Activated T-helper 17 cell treated with anti-CD3 and anti-CD28 coated beads, Interleukin-2, amount 50 U/mL, for 72 hours (primary cell): ENCODE results near the gene KCNN3. TPM values are rescaled to one million over a fixed set of nuclear protein-coding genes. Genes with fewer than 3 reads are reported as not detected.

Source experiments
- ATAC-seq: fragments of 150-1000 bp; cut with Tn5 transposase; replicated peaks from 2 replicates; pipeline ENCODE4 v1.10.0; 2021; ENCODE audit warnings: mild to moderate bottlenecking, moderate library complexity
- H3K27ac Mint-ChIP-seq: one replicate; pipeline ENCODE4 v1.8.0; 2022; ENCODE audit warnings: mixed read lengths
- H3K27me3 Mint-ChIP-seq: one replicate; pipeline ENCODE4 v1.8.0; 2022; ENCODE audit warnings: mixed read lengths
- H3K36me3 Mint-ChIP-seq: one replicate; pipeline ENCODE4 v1.8.0; 2022; ENCODE audit warnings: low read depth, mild to moderate bottlenecking, mixed read lengths
- H3K4me1 Mint-ChIP-seq: one replicate; pipeline ENCODE4 v1.8.0; 2022; ENCODE audit warnings: mixed read lengths
- H3K4me3 Mint-ChIP-seq: one replicate; pipeline ENCODE4 v1.8.0; 2022; ENCODE audit warnings: mild to moderate bottlenecking, mixed read lengths
- H3K9me3 Mint-ChIP-seq: one replicate; pipeline ENCODE4 v1.8.0; 2022; ENCODE audit warnings: mixed read lengths
- total RNA-seq, 2 donors: library from RNA; stranded (reverse); gene quantifications; one replicate each; pipeline ENCODE4 v1.2.3, GENCODE V29; 2022

The KCNN3 gene
- total RNA-seq, 2 donors from 2014 or later = 0.11 to 0.37 TPM

DNA sequence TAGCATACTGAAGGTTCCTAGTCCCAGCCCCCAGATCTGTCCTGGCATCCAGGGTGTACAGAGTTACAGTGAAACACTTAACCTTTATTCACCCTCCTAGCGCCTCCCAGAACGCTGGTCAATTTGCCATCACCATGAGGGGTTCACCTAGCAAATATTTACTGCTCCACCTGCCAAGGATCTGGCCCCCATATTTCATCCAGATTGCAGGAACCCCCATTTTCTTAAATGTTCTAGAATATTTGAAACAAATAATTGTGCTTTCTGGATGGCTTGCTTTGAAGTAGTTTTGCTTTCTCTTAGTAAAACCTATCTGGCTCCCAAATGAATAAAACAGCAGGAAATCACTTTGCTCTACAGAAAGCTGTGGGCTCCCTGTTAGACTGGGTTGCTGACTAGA lies 37.7 kb downstream of the KCNN3 start:
- no peak overlapping the region for H3K4me3 Mint-ChIP-seq
- ATAC-seq = no peak
- no peak overlapping the region for H3K27ac Mint-ChIP-seq
- H3K4me1 Mint-ChIP-seq = no peaks in the 10 kb centered on the region
- no peaks in the 10 kb centered on the region for H3K36me3 Mint-ChIP-seq
- H3K27me3 Mint-ChIP-seq = peaks cover 16% of the 10 kb centered on the region
- H3K9me3 Mint-ChIP-seq = no peaks in the 10 kb centered on the region

DNA sequence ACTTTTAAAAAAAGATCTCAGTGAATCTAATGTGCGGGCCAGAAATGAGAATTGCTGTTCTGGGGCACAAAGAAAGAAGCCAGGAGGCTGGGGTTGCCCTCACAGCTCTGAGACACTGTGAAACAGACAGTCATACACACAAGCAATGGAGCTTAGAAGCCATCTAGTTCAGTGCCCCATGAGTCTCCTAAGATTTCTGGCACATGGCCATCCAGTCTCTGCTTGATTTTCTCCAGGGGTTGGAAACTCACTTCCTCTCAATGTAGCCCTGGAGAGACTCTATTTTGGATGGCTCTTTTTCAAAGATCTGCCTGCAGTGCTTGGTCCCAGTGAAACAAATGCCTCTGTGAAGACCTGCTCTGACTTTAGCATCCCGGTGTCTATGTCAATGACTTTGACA lies 38.6 kb downstream of the KCNN3 start:
- no peak overlapping the region for H3K27ac Mint-ChIP-seq
- peaks cover 14% of the 10 kb centered on the region for H3K27me3 Mint-ChIP-seq
- H3K4me3 Mint-ChIP-seq = no peak overlapping the region
- no peak for ATAC-seq
- no peaks in the 10 kb centered on the region for H3K9me3 Mint-ChIP-seq
- no peaks in the 10 kb centered on the region for H3K36me3 Mint-ChIP-seq
- no peaks in the 10 kb centered on the region for H3K4me1 Mint-ChIP-seq

DNA sequence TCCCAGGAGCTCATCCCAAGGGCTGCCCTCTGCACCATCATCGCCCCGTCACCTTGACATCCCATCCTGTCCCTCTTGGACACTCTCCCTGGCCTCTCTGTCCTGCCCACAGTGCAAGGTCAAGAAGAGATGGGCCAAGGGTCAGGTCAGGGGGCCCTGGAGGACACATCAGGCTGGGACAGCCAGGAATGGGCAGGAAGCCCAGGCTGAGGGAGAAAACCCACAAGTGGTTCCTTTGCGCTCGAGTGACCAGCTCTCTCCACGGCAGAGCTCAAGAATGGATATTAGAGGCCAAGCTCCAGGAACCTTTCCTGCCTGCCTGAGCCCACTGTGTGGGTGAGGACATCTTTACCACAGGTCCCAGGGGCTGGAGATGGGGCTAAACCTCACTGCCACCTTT lies 41.0 kb downstream of the KCNN3 start:
- Mint-ChIP-seq H3K27me3 (no peaks in the 10 kb centered on the region), H3K36me3 (no peaks in the 10 kb centered on the region), H3K4me1 (no peaks in the 10 kb centered on the region), H3K4me3 (no peak overlapping the region), H3K27ac (no peak overlapping the region), H3K9me3 (no peaks in the 10 kb centered on the region)
- ATAC-seq = no peak

DNA sequence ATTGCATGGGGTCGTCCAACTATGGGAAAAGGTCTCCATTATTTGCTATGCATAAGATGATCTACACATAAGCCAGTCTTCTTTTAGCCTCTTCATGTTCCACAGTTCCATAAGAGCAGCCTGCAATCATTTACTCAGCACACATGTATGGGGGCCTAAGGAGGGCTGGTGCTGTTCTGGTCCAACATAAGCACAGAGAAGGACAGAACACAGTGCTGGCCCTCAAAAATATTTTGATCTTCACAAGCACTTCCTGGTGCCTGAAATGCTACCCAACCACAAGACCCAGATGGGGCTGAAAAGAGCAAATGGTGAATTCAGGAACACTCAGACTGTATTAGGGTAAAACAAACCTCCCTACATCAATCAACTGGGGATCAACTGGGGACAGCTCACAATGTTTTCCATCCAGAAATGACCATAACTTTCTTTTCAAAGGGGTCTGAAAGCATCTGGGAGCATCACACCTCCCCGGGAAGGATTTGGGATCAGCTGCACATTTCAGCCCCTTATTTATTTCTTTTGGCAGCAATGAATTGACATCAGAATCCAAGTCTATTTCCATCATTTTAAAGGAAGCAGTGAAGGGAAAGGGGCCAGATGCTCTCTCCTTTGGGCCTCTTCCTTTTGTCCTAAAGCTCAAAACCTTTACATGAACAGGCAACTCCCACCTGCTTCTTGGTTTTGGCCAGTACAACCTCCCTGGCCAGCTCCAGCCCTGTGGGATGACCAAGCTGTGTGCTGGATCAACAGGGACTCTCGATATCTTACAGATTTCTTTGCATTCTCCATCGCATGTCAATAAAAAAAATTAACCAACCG lies 45.7 kb downstream of the KCNN3 start:
- Mint-ChIP-seq H3K36me3 (no peaks in the 10 kb centered on the region), H3K4me1 (no peaks in the 10 kb centered on the region), H3K27ac (no peak overlapping the region), H3K4me3 (no peak overlapping the region), H3K9me3 (no peaks in the 10 kb centered on the region), H3K27me3 (no peaks in the 10 kb centered on the region)
- ATAC-seq = no peak

DNA sequence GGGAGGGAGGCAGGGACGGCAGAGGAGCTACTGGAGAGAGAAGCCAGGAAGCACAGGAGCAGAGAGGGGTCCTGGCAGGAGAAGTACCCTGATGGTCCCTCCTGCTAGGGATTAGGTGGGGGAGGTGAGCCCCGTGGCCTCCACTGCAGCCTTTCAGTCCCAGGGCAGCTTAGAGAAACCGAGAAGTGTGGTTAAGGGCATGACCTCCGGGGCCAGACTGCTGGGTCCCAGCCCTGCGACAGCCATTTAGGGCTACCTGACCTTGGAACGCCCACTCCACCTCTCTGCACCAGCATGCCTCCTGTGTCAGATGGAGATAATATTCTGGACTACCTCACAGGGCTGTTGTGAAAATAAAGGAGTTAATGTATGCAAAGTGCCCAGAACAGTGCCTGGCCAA lies 47.4 kb downstream of the KCNN3 start:
- Mint-ChIP-seq H3K4me1 (no peaks in the 10 kb centered on the region), H3K4me3 (no peak overlapping the region), H3K36me3 (no peaks in the 10 kb centered on the region), H3K27ac (no peak overlapping the region), H3K9me3 (no peaks in the 10 kb centered on the region), H3K27me3 (no peaks in the 10 kb centered on the region)
- no peak for ATAC-seq

DNA sequence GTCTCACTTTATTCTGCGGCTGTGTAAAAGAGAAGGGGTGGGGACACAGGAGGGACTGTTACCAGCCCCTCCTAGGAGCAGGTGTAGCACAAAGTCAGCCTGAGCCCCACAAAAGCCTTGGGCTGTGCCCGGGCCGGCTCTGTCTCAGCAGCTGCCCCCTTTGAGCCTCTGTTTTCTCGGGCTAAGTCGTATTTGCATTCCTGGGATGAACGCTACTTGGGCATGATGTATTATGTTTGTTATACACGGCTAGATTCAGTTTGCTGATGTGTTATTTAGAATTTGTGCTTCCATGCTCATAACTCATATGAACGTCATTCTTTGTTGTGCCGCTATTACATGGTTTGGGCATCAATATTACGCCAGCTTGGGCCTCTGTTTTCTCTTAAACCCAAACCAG lies 47.8 kb downstream of the KCNN3 start:
- Mint-ChIP-seq H3K9me3 (no peaks in the 10 kb centered on the region), H3K27me3 (no peaks in the 10 kb centered on the region), H3K36me3 (no peaks in the 10 kb centered on the region), H3K4me1 (no peaks in the 10 kb centered on the region), H3K27ac (no peak overlapping the region), H3K4me3 (no peak overlapping the region)
- no peak for ATAC-seq

DNA sequence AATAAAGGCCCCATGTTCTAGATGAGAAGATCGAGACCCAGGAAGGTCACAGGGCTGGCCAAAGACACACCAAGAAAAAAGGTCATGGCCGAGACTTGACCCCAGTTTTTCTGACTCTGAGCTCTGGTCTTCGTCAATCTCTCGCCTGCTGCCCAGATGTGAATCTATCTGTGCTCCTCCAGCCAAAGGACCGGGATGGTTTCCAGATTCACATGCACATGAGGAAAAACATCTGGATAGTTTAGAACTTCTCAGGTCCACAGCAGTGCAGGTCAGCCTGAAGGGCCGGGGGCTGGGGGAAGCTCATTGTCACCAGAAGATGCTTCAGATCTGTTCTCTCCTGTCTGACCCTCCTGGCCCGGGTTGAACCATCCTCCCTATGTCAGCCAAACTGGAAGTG lies 49.0 kb downstream of the KCNN3 start:
- no peaks in the 10 kb centered on the region for H3K27me3 Mint-ChIP-seq
- no peaks in the 10 kb centered on the region for H3K36me3 Mint-ChIP-seq
- no peak overlapping the region for H3K4me3 Mint-ChIP-seq
- no peaks in the 10 kb centered on the region for H3K9me3 Mint-ChIP-seq
- no peak overlapping the region for H3K27ac Mint-ChIP-seq
- no peaks in the 10 kb centered on the region for H3K4me1 Mint-ChIP-seq
- no peak for ATAC-seq

DNA sequence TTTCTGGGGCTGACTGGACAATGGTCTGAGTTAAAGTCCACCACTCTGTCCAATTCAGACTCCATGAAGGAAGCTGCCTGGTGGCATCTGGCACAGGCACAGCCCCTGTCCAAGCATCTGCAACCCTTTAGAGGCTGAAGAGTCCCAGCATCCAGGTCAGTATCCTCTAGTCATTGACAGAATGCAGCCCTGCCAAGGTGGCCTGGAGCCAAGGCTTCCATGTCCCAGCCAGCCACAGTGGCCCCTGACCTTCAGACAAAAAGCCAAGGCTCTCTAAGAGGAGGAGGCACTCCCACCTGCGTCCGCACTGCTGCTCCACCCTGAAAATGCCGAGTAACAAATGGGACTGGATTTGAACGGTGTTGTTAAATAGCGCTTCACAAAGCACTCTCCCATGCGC lies 49.4 kb downstream of the KCNN3 start:
- no peak for ATAC-seq
- Mint-ChIP-seq H3K9me3 (no peaks in the 10 kb centered on the region), H3K4me3 (no peak overlapping the region), H3K27ac (no peak overlapping the region), H3K4me1 (no peaks in the 10 kb centered on the region), H3K27me3 (no peaks in the 10 kb centered on the region), H3K36me3 (no peaks in the 10 kb centered on the region)

DNA sequence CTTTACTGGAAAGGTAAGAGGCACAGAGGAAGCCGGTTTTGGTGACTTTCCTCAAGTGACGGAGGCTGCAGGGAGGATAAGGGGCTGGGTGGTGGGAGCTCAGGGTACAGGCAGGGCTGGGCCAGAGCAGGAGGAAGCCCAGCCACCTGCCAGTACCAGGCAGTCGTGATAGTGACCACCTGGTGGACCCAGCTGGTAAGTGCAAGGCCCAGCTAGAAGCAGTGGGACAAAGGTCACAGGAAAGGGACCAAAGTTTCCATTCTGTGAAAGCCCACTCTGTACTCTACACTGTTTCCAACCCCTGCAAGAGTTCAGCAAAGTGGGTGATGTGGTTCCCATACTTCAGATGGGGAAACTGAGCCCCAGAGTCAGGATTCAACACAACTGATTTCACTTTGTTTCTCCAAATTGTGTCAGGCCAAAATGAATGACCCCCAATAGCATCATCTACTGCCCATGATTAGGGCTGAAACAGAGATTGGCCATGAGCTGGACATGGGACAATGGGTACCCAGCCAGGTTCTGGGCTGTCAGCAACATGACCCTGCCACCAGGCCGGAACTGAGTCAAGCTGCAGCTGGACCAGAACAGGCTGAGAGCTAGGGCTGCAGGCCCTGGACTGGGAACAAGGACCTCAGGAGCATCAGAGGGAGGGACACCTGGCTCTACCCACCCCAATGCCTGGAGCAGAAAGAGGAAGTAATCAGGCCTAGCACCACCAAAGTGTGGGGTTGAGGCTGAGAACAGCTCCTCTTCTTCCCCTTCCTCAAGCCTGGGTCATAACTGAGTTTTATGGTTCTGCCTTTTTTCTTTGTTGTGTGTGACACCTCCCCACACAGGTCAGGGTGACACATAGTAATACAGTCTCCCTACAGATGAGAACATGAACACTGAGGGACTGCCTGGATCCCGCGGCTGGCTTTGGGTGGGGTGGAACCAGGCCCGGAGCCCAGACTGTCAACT lies 50.2 kb downstream of the KCNN3 start:
- no peak for ATAC-seq
- no peaks in the 10 kb centered on the region for H3K4me1 Mint-ChIP-seq
- H3K9me3 Mint-ChIP-seq = no peaks in the 10 kb centered on the region
- H3K27ac Mint-ChIP-seq = no peak overlapping the region
- H3K4me3 Mint-ChIP-seq = no peak overlapping the region
- no peaks in the 10 kb centered on the region for H3K36me3 Mint-ChIP-seq
- H3K27me3 Mint-ChIP-seq = no peaks in the 10 kb centered on the region

DNA sequence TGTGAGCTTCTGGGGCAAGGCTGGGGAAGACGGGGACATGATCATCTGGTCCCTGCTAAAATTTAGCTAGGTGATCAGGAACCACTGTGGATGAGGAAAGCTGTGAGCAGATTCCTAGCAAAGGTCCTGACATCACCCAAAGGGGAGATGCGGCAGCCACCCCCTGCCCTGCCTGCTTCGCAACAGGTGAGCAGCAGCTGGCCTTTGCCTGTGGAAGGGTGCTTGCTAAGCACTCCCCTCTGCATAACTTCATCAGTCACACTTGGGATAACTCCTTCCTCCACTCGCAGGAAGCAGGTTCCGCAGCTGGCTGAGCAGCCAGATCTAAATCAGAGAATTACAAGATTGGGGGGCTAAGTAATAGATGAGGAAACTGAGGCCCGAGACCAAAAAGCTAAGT lies 51.2 kb downstream of the KCNN3 start:
- no peak for ATAC-seq
- no peaks in the 10 kb centered on the region for H3K36me3 Mint-ChIP-seq
- no peaks in the 10 kb centered on the region for H3K27me3 Mint-ChIP-seq
- H3K27ac Mint-ChIP-seq = no peak overlapping the region
- H3K9me3 Mint-ChIP-seq = no peaks in the 10 kb centered on the region
- no peak overlapping the region for H3K4me3 Mint-ChIP-seq
- H3K4me1 Mint-ChIP-seq = no peaks in the 10 kb centered on the region

DNA sequence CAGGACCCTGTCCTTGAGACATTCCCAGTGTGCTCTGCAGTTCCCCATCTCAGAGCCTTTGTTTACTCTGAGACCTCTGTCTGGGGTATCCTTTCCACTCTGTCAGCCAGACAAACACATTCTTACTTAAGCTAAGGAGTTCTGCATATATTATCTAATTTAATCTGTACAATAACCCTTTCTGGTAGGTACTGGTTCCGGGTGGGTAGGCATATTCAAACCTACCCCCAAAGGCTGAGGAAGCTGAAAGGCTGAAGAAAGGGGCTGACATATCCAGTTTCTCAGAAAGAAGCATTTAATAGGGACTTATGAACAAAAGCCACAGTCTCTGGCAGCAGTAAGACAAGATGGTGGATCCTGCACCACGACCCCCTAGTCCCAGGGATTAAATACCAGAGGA lies 53.1 kb downstream of the KCNN3 start:
- no peak overlapping the region for H3K27ac Mint-ChIP-seq
- H3K4me1 Mint-ChIP-seq = no peaks in the 10 kb centered on the region
- H3K27me3 Mint-ChIP-seq = no peaks in the 10 kb centered on the region
- ATAC-seq = no peak
- H3K36me3 Mint-ChIP-seq = no peaks in the 10 kb centered on the region
- H3K4me3 Mint-ChIP-seq = no peak overlapping the region
- H3K9me3 Mint-ChIP-seq = no peaks in the 10 kb centered on the region

DNA sequence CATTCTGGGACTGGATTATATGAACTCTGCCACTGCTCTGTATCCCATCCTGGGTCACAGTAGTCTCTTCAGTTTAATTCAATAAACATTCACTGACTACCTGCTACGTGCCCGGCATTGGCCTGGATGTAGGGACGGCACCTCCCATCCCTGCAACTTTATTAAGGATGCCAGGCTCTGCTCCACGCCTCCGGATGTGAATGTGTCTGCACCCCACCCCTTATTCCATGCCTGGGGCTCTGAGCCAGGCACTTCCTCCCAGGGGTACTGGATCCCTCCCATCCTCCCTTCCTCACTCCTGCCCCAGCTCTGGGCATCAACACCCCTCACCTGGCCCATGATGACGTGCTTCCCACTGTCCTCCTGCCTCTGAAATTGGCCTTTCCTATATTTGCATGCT lies 53.7 kb downstream of the KCNN3 start:
- Mint-ChIP-seq H3K9me3 (no peaks in the 10 kb centered on the region), H3K4me3 (no peak overlapping the region), H3K36me3 (no peaks in the 10 kb centered on the region), H3K27ac (no peak overlapping the region), H3K27me3 (peaks cover 3% of the 10 kb centered on the region), H3K4me1 (no peaks in the 10 kb centered on the region)
- ATAC-seq = no peak

DNA sequence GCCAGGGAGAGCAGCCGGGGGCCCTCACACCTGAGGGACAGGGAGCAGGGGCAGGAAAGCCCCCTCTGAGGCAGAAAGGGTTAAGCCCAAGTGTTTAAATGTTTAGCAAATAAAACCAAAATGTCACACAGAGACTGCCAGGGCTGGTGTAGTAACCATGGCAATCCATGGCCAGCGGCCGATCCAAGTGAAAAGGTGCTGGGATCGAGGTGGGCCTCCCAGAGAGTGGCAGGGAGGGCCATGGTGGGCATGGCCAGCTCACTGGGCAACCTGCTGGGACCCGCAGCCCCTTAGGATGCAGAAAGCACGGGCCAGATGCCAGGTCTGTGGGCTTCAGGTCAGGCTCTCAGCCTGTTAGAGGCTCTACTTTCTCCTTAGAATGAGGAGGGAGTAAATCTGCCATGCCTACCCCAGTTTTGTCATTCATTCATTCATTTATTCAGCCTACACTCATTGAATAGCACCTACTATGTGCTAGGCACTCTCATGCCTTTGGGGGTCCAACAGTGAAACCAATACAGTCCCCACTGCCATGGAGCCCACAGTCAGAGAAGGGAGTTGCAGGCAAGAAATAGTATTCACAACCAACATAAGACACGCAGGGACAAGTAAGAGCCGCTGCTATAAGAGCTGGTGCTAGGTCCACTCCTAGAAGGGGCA lies 56.1 kb downstream of the KCNN3 start:
- peaks cover 7% of the 10 kb centered on the region for H3K27me3 Mint-ChIP-seq
- no peak for ATAC-seq

DNA sequence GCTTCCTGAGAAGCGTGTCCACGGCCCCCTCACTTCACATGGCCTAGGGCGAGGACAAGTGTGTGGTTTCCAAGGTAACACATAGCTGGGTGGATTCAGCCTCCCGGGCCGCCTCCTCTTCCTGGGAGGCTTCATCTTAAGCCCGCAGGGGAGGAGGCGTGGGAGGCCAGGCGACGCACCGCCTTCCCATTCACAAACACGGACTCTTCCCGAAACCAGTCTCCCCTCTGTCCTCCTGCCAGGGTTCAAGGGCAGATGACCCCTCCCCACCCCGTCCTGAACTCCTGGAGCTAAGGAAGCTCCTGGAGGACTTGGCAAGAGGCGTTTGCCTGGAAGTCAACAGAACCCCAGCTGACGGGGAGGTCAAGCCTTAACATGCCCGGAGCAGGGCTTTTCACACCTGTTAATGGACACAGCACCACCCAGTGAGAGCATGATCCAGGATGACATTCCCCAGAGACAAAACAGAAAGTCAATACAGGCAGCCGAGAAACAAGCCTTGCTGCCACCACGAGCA lies 56.7 kb downstream of the KCNN3 start:
- Mint-ChIP-seq H3K27ac (no peak overlapping the region), H3K4me1 (peaks cover 9% of the 10 kb centered on the region), H3K27me3 (peaks cover 8% of the 10 kb centered on the region), H3K36me3 (no peaks in the 10 kb centered on the region), H3K4me3 (no peak overlapping the region), H3K9me3 (no peaks in the 10 kb centered on the region)
- no peak for ATAC-seq

More for the DNA sequence above, 56.1 kb downstream of the KCNN3 start:
- H3K4me1 Mint-ChIP-seq = peaks cover 9% of the 10 kb centered on the region
- no peak overlapping the region for H3K4me3 Mint-ChIP-seq
- no peaks in the 10 kb centered on the region for H3K9me3 Mint-ChIP-seq
- no peaks in the 10 kb centered on the region for H3K36me3 Mint-ChIP-seq
- H3K27ac Mint-ChIP-seq = no peak overlapping the region
